Smooth muscle cell of the brain vasculature (primary cell): Measurements from ENCODE around the gene DIS3L2.
"Not testable (repeated sequence)": the region's sequence is repeated elsewhere in the genome, so short reads cannot be mapped to it uniquely, and the experiment has no call there.

Experiments used
- DNase-seq: peaks from one replicate; pipeline ENCODE4 v3.0.0-alpha.2; 2012; ENCODE audit warnings: low read depth, low spot score

The DIS3L2 gene

DNA sequence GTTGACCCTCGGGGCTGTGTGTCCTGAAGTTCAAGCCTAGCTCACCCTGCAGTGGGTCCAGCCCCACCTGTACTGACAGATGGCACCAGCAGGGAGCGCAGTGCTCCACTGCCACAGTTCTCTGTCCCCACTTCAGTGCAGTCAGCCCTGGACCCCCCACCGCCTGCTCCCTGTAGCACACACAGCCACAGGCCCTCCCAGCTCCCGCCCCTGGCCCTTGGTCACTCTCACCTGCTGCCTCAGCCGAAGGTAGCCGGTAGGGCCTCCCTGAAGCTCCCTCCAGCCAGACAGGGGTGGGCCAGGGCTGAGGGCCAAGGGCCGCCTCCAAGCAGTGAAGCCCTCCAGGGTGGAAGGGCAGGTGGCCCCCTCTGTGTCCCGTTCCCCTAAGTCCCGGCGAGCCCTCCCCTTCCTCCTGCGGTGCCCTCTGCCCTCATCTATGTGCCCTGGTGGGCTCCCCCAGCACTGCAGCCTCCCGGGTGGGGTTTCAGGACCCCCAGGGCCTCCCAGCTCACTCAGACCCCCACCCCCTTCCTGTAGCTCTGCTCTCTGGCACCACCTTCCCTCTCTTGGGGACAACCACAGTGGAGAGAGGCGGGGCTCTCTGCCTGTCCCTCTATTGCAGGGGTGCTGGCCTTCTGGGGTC is 406.2 kb downstream of the DIS3L2 start:
- DNase-seq: no peak

- DNase-seq: no peak
These were observed 406.8 kb downstream of the DIS3L2 start for GRCh38 chr2:232368311-232368731.

DNA sequence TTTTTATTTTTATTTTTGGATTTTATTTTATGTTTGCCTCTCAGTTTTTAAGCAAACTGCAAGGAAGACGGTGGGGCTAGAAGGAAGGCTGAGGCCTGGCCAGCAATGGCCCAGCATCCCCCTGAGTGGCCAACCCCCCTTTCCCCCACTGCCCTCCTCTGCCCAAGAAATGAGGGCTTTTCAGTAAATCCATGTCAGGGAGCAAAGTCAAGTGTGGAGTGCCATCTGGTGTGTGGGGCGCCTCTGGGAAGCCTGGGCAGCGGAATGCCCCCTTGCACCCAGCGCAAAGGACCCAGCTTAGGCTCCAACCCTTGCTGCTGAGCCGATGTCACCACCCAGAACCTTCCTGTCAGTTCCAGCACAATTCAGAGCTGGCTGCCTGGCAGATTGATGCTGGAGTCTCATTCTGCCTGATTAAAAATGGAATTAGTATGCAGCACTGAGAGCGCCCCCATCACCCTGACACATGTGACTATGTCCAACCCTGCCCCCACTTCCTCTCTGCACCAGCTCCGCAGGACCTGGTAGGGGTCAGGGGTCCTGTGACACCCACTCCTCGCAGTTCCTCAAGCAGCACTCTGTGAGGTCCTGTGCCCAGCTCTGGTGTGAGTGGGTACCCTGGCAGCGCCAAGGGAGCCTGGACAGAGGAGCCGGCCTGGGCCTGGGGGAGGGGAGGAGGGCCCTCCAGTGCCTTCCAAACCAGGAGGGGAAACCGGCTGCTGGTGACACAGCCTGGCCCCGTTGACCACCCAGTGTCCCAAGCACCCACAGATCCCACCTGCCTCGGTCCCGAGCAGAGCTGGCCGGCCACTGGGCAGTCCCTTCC is 407.8 kb downstream of the DIS3L2 start:
- DNase-seq: no peak

DNA sequence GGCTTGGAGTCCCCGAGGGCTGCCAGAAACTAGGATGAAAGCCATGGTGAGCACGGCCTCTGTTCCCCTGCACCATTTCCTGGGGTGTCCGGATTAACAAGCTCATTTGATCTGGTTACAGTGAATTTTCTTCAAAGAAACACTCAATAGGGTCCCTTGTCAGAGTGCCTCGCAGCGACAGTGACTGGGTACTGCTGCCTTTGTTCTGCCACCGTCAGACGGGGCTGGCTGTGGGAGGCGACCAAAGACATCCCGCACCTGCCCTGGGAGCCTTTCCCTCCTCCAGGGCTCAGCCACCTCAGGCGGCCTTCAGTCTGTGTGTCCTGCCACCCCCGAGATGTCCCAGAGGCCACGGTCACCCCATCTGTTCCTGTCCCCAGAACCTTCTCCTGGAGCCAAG is 408.5 kb downstream of the DIS3L2 start:
- DNase-seq: not testable (repeated sequence)

- DNase-seq: no peak
These were observed 411.0 kb downstream of the DIS3L2 start for GRCh38 chr2:232372231-232373208.

DNA sequence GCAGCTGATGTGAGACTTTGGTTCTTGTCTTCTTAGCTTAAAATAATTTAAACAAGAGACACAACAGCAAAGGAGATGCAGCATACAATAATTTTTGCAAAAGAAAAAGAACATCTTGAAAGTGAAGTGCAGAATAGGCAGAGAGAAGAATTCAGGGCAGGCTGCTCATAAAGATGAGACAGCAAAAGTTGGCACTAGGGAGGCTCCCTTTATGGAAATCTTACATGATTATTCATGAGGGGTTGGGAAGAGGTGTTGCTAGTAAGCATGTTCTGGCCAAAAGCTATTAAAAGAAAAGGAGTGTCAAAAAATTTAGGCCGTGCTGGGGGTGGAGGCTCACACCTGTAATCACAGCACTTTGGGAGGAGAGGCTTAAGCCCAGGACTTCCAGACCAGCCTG is 412.8 kb downstream of the DIS3L2 start:
- DNase-seq: no peak

DNA sequence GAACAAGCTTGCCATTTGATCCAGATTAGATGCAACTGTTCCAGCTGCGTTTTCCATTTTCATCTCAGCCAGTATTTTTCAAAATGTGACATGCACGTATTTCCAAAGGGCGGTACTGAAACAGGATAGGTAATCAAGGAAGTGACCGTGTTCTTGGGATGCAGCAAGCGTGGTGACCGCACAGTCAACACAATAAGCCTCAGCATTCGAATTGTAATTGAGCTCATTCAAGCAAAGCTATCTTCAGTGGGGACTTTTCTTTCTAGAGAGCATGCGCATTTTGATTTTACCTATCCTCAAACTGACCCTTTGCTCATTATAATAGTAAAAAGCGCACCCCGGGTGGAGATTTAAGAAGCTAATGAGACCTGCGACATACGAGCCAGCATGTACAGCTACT is 413.7 kb downstream of the DIS3L2 start:
- DNase-seq: no peak

DNA sequence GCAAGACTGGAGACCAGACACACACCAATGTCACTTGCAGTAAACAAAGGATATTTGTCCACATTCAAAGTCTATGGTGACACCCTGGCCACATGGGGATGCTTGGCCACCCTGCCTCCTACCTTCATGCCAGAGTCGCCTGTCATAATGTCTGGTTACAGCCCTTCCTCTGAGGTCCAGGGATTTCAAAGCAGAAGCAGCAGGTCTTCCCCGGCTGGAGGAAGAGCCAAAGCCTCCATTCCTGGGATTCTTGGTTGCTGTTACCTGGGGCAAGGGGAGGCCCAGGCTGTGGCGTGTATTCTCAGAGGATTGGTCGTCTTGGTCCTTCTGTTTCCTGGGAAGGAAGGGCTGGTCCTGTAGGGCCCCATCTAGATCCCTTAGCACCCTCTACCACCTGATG is 414.7 kb downstream of the DIS3L2 start:
- no peak for DNase-seq

DNA sequence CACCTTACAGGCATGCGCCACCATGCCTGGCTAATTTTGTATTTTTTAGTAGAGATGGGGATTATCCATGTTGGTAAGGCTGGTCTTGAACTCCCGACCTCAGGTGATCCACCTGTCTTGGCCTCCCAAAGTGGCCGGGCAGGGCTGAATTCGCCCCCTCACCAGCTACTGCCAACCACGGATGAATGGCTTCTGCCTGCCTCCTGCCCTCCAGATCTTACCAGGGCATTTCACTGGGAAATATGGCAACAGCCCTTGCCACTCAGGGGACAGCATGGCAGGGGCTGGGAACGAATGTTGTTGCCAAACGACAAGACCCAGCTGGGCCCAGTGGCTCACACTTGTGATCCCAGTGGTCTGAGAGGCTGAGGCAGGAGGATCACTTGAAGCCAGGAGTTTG is 415.2 kb downstream of the DIS3L2 start:
- DNase-seq: no peak

DNA sequence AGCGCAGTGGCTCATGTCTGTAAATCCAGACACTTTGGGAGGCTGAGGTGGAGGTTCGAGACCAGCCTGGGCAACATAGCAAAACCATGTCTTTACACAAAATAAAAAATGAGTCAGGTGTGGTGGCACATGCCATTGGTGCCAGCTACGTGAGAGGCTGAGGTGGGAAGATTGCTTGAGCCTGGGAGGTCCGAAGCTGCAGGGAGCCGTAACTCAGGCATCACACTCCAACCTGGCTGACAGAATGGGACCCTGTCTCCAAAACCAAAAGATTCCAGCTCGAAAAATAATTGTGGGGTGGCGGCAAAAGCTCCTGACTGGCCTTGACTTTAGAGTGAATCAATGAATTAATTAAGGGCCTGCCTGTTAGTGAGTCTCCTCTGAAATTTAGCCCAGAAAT is 415.8 kb downstream of the DIS3L2 start:
- DNase-seq: no peak

DNA sequence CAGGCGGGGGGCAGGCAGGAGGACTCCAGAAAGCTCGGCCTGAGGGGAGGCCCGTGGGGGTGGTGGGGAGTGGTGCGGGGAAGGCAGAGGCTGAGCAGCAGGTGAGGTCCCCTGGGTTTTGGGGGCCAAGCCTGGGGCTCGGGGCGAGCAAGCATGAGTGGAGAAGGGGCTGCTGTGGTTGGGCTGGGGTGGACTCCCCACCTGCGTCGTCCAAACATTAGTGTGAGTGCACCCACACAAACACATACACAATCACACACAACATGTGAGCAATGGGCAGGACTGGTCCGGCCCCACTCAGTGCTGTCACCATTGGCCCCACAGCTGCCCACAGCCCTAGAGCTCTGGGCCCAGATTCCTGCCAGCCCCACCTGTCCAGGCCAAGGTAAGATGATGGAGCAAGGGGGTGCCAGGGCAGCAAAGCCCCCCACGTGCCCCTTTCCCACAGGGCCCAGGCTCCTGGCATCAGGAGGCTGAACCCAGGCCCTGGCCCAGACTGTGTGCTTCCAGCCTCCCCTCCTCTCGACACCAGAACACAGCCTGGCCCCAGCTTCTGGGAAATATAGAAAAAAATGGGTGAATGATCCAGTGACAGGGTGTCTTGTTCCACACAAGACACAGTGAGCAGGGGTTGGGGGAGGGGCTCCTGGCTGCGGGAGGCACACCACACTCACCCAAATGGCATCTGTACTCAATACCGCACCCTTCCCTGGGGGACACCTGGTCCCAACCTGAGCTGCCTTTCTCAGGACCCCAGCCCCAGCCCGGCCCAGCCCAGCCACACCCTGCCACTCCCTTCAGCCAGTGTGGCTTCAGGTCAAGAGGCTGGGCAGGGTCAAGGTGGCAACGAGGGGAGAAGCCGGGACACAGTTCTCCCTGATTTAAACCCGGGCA is 416.6 kb downstream of the DIS3L2 start:
- no peak for DNase-seq

DNA sequence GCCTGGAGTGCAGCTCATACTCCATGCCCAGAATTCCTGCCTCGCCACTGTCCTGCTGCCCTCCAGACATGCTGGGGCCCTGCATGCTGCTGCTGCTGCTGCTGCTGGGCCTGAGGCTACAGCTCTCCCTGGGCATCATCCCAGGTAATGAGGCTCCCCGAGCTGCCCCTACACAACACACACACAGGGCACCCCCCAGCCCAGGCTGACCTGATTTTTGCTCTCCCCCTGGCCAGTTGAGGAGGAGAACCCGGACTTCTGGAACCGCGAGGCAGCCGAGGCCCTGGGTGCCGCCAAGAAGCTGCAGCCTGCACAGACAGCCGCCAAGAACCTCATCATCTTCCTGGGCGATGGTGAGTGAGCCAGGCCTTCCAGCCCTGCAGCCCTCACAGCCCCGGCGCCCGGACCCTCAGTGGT is 417.2 kb downstream of the DIS3L2 start, which contains the start of gene ALPP:
ALPP (plus strand) TSS at position 17 of the 417 bp plus-strand sequence; CDS start at position 69, 52 bp downstream.
- DNase-seq: not testable (repeated sequence)

GRCh38 chr2:232379610-232380590 is 418.4 kb downstream of the DIS3L2 start:
- DNase-seq: not testable (repeated sequence)

- not testable (repeated sequence) for DNase-seq
These were observed 419.9 kb downstream of the DIS3L2 start for GRCh38 chr2:232381204-232382031.

GRCh38 chr2:232382331-232383225 is 421.1 kb downstream of the DIS3L2 start:
- no peak for DNase-seq

DNA sequence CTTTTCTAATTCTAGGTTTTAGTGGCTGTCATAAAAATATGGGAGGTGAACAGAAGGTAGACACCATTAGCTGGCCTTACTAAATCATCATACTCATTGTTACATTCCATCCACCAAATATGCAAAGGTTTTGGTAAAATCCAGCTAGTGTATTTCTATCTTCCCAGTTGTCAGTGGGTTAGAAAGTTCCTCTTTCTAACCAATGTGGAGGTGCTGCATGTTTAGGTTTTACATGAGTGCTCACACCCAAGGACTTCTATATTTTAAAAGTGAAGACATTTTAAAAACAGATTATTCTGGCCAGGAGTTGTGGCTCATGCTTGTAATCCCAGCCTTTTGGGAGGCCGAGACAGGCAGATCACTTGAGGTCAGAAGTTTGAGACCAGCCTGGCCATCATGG is 423.0 kb downstream of the DIS3L2 start:
- no peak for DNase-seq

DNA sequence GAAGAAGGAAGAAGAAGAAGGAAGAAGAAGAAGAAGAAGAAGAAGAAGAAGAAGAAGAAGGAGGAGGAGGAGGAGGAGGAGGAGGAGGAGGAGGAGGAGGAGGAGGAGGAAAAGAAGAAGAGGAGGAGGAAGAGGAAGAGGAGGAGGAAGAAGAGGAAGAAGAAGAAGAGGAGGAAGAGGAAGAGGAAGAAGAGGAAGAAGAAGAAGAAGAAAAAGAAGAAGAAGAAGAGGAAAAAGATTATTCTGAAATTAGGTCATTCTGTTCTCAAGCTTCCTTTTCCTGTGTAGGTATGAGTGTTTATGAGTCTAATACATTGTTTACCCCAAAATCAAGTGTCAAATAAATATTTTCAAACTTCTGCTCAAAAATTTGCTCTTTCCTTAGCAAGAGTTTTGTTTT is 423.5 kb downstream of the DIS3L2 start:
- DNase-seq: not testable (repeated sequence)
